ENCODE data around the gene PLEK2. TPM values are rescaled to one million over a fixed set of nuclear protein-coding genes. Genes with fewer than 3 reads are reported as not detected.
A peak's percentile ranks its signal among the peaks of the same experiment; 100 is the strongest.

PLEK2 gene
- total RNA-seq, 6 donors from 2014 or later, result 3.5 to 4.4 (median 3.8) TPM; not detected in 1

GRCh38 chr14:67396381-67396970 is 15.5 kb downstream of the PLEK2 start:
- Histone ChIP-seq H3K4me1 (no peaks in the 10 kb centered on the region), H3K9me3 (no peaks in the 10 kb centered on the region), H3K36me3 (no peaks in the 10 kb centered on the region), H3K4me3 (no peak overlapping the region), H3K27me3 (no peaks in the 10 kb centered on the region), H3K27ac (no peak overlapping the region)
- no peak for DNase-seq
- 73 to 80% methylated on average over 2 of the region's 2 CpGs for WGBS, 2 donors
- no peak for ATAC-seq (ENCODE audit: low FRiP score in 2 of 2)
- TF ChIP-seq CTCF (IDR thresholded peaks at IDR 0.05), result no peak
- TF ChIP-seq POLR2A (IDR thresholded peaks at IDR 0.05), result no peak
- no peak for TF ChIP-seq POLR2AphosphoS5 (IDR thresholded peaks at IDR 0.05)
- no peak for TF ChIP-seq EP300 (IDR thresholded peaks at IDR 0.05)

GRCh38 chr14:67395876-67396189 is 16.1 kb downstream of the PLEK2 start:
- ATAC-seq (ENCODE audit: low FRiP score in 2 of 2) (no peak), DNase-seq (no peak)
- Histone ChIP-seq H3K4me3 (no peak overlapping the region), H3K9me3 (no peaks in the 10 kb centered on the region), H3K27me3 (no peaks in the 10 kb centered on the region), H3K4me1 (no peaks in the 10 kb centered on the region), H3K36me3 (no peaks in the 10 kb centered on the region), H3K27ac (no peak overlapping the region)
- TF ChIP-seq EP300 (IDR thresholded peaks at IDR 0.05), result no peak
- no peak for TF ChIP-seq CTCF (IDR thresholded peaks at IDR 0.05)
- no peak for TF ChIP-seq POLR2A (IDR thresholded peaks at IDR 0.05)
- no peak for TF ChIP-seq POLR2AphosphoS5 (IDR thresholded peaks at IDR 0.05)
- 79 to 80% methylated on average over 5 of the region's 5 CpGs for WGBS, 2 donors

GRCh38 chr14:67395086-67395875 is 16.7 kb downstream of the PLEK2 start:
- H3K27ac ChIP-seq, result no peak overlapping the region
- DNase-seq, result peak in 1 of 2 donors; percentile 32
- no peak for ATAC-seq (ENCODE audit: low FRiP score in 2 of 2)
- WGBS, 2 donors, result 69 to 74% methylated on average over 13 to 16 of the region's 16 CpGs
- no peaks in the 10 kb centered on the region for H3K4me1 ChIP-seq
- H3K9me3 ChIP-seq, result no peaks in the 10 kb centered on the region
- no peaks in the 10 kb centered on the region for H3K27me3 ChIP-seq
- no peak overlapping the region for H3K4me3 ChIP-seq
- no peaks in the 10 kb centered on the region for H3K36me3 ChIP-seq
- TF ChIP-seq EP300 (IDR thresholded peaks at IDR 0.05), result no peak
- no peak for TF ChIP-seq POLR2AphosphoS5 (IDR thresholded peaks at IDR 0.05)
- no peak for TF ChIP-seq POLR2A (IDR thresholded peaks at IDR 0.05)
- no peak for TF ChIP-seq CTCF (IDR thresholded peaks at IDR 0.05)

GRCh38 chr14:67393689-67394088 is 18.3 kb downstream of the PLEK2 start:
- Histone ChIP-seq H3K4me1 (no peaks in the 10 kb centered on the region), H3K9me3 (no peaks in the 10 kb centered on the region), H3K27ac (no peak overlapping the region), H3K27me3 (no peaks in the 10 kb centered on the region), H3K4me3 (no peak overlapping the region), H3K36me3 (no peaks in the 10 kb centered on the region)
- no peak for ATAC-seq (ENCODE audit: low FRiP score in 2 of 2)
- 68 to 70% methylated on average over 6 of the region's 6 CpGs for WGBS, 2 donors
- TF ChIP-seq POLR2AphosphoS5 (IDR thresholded peaks at IDR 0.05), result no peak
- TF ChIP-seq EP300 (IDR thresholded peaks at IDR 0.05), result no peak
- no peak for TF ChIP-seq CTCF (IDR thresholded peaks at IDR 0.05)
- TF ChIP-seq POLR2A (IDR thresholded peaks at IDR 0.05), result no peak
- no peak for DNase-seq

Measured in upper lobe of left lung (tissue), 6 donors.